Adrenal gland (tissue), 5 donors: ENCODE results near the gene PHF23.

ENCODE experiments used
- POLR2A ChIP-seq, 2 donors: fragments of 450-650 bp; IDR thresholded peaks; one replicate each; pipeline ENCODE4 v1.6.1; 2017; ENCODE audit warnings: antibody characterized with exemption in 2 of 2, mild to moderate bottlenecking in 2 of 2, moderate library complexity in 1 of 2
- TF ChIP-seq, protein P1 (sequence below), 6 experiments: fragments of 450-650 bp in 4 of 6; fragments of 200-600 bp in 2 of 6; sonication (generic) in 1 of 6; IDR thresholded peaks; 1 replicate in 5 of 6; 2 replicates in 1 of 6; pipeline versions ENCODE4 v1.5.1 to v1.8.0; 2016 to 2021; ENCODE audit warnings: antibody characterized with exemption in 6 of 6, mild to moderate bottlenecking in 2 of 6, moderate library complexity in 1 of 6
- donor health status: DM: no; HTN: no; CAD: no.

DNA sequence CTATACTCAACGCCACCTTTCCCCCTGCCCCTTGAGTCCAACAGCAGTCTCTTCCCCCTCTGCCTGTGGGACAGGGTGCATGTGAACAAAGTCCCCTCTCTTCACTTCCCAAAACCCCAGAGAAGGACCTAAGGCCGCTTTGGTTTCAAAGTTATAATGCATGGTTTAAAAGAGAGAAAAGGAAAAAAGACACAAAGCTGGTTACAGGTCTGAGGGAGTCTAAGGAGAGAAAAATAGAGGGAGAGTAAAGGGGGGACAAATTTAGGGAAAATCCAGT lies 4.1 kb upstream of the PHF23 start:
- TF ChIP-seq, protein P1, sequence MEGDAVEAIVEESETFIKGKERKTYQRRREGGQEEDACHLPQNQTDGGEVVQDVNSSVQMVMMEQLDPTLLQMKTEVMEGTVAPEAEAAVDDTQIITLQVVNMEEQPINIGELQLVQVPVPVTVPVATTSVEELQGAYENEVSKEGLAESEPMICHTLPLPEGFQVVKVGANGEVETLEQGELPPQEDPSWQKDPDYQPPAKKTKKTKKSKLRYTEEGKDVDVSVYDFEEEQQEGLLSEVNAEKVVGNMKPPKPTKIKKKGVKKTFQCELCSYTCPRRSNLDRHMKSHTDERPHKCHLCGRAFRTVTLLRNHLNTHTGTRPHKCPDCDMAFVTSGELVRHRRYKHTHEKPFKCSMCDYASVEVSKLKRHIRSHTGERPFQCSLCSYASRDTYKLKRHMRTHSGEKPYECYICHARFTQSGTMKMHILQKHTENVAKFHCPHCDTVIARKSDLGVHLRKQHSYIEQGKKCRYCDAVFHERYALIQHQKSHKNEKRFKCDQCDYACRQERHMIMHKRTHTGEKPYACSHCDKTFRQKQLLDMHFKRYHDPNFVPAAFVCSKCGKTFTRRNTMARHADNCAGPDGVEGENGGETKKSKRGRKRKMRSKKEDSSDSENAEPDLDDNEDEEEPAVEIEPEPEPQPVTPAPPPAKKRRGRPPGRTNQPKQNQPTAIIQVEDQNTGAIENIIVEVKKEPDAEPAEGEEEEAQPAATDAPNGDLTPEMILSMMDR (IDR thresholded peaks at IDR 0.05) = peak in 1 of 6 experiments; percentile 20
- no peak for TF ChIP-seq POLR2A (IDR thresholded peaks at IDR 0.05)
